SU-DHL-6 (cell line): ENCODE measurements around the gene TPM3.

ENCODE experiments used
- H2AFZ ChIP-seq: fragments of 200-600 bp; sonication (generic); 2 replicates; pipeline ENCODE4 v1.6.1; 2014; ENCODE audit warnings: low read depth, mild to moderate bottlenecking, moderate library complexity, mixed read lengths, antibody characterized with exemption, low read length; ENCODE audit not compliant: severe bottlenecking
- H3F3A ChIP-seq: fragments of 200-600 bp; shearing (Covaris generic); 2 replicates; pipeline ENCODE4 v1.6.0; 2016; ENCODE audit warnings: antibody characterized with exemption, mild to moderate bottlenecking; ENCODE audit not compliant: insufficient read depth
- H3K27ac ChIP-seq: fragments of 200-600 bp; sonication (generic); 2 replicates; pipeline ENCODE4 v1.5.1; 2016; ENCODE audit warnings: low read depth, mild to moderate bottlenecking, low read length, moderate library complexity, mixed read lengths
- H3K27me3 ChIP-seq: fragments of 200-600 bp; sonication (generic), shearing (Covaris generic); 2 replicates; pipeline ENCODE4 v1.6.0; 2014; ENCODE audit warnings: mild to moderate bottlenecking, low read length
- H3K36me3 ChIP-seq: fragments of 200-600 bp; sonication (generic); 2 replicates; pipeline ENCODE4 v1.6.1; 2014; ENCODE audit warnings: mild to moderate bottlenecking, low read length, mixed read lengths
- H3K4me2 ChIP-seq: fragments of 300-600, 200-600 bp; shearing (Covaris generic), sonication (generic); 2 replicates; pipeline ENCODE4 v1.6.0; 2014; ENCODE audit warnings: low read length, low read depth, mild to moderate bottlenecking; ENCODE audit not compliant: poor library complexity, severe bottlenecking
- H3K4me3 ChIP-seq: fragments of 200-600 bp; sonication (generic); 2 replicates; pipeline ENCODE4 v1.5.1; 2014; ENCODE audit warnings: antibody characterized with exemption, low read length, mild to moderate bottlenecking, mixed read lengths; ENCODE audit not compliant: insufficient read depth, poor library complexity, severe bottlenecking
- H3K79me2 ChIP-seq: fragments of 200-600 bp; sonication (generic); 2 replicates; pipeline ENCODE4 v1.6.1; 2014; ENCODE audit warnings: mild to moderate bottlenecking, low read length, moderate library complexity; ENCODE audit not compliant: insufficient read depth
- H3K9ac ChIP-seq: fragments of 200-600 bp; sonication (generic); 2 replicates; pipeline ENCODE4 v1.7.0; 2014; ENCODE audit warnings: mild to moderate bottlenecking, low read length
- H3K9me2 ChIP-seq: fragments of 200-600 bp; sonication (generic); replicated peaks from 2 replicates; pipeline ENCODE4 v1.6.1; 2014; ENCODE audit warnings: low read length; ENCODE audit not compliant: insufficient read depth
- H3K9me3 ChIP-seq: fragments of 200-600 bp; sonication (generic); 2 replicates; pipeline ENCODE4 v1.6.1; 2014; ENCODE audit warnings: low read length, mixed read lengths; ENCODE audit not compliant: insufficient read depth
- H4K20me1 ChIP-seq: fragments of 200-600 bp; sonication (generic); 2 replicates; pipeline ENCODE4 v1.6.1; 2014; ENCODE audit warnings: low read depth, mild to moderate bottlenecking, antibody characterized with exemption, low read length, moderate library complexity, mixed read lengths
- EZH2phosphoT487 ChIP-seq: fragments of 200-600 bp; sonication (generic), shearing (Covaris generic); conservative IDR thresholded peaks from 2 replicates; pipeline ENCODE4 v1.6.1; 2018; ENCODE audit warnings: mild to moderate bottlenecking, antibody characterized with exemption, low read length, moderate library complexity, mixed read lengths
- TF ChIP-seq, protein P1 (sequence below): fragments of 200-600 bp; sonication (generic); IDR thresholded peaks from one replicate; pipeline ENCODE4 v1.5.1; 2017; ENCODE audit warnings: antibody characterized with exemption, mild to moderate bottlenecking, low read length, moderate library complexity; ENCODE audit not compliant: insufficient read depth, poor library complexity, severe bottlenecking

TPM3 gene

GRCh38 chr1:154179946-154180687 lies 11.8 kb downstream of the TPM3 start:
- H4K20me1 ChIP-seq: peaks cover 40% of the 10 kb centered on the region
- no peak overlapping the region for H2AFZ ChIP-seq
- H3K4me3 ChIP-seq: no peak overlapping the region
- TF ChIP-seq EZH2phosphoT487: no peak
- TF ChIP-seq, protein P1, sequence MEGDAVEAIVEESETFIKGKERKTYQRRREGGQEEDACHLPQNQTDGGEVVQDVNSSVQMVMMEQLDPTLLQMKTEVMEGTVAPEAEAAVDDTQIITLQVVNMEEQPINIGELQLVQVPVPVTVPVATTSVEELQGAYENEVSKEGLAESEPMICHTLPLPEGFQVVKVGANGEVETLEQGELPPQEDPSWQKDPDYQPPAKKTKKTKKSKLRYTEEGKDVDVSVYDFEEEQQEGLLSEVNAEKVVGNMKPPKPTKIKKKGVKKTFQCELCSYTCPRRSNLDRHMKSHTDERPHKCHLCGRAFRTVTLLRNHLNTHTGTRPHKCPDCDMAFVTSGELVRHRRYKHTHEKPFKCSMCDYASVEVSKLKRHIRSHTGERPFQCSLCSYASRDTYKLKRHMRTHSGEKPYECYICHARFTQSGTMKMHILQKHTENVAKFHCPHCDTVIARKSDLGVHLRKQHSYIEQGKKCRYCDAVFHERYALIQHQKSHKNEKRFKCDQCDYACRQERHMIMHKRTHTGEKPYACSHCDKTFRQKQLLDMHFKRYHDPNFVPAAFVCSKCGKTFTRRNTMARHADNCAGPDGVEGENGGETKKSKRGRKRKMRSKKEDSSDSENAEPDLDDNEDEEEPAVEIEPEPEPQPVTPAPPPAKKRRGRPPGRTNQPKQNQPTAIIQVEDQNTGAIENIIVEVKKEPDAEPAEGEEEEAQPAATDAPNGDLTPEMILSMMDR: no peak
- no peak overlapping the region; the same call in 1 of the 2 replicates for H3K9ac ChIP-seq
- no peaks in the 10 kb centered on the region for H3K27me3 ChIP-seq
- peaks cover 78% of the 10 kb centered on the region for H3K79me2 ChIP-seq
- no peaks in the 10 kb centered on the region for H3F3A ChIP-seq
- peak overlapping the region; percentile 90 for H3K4me2 ChIP-seq
- H3K9me3 ChIP-seq: no peaks in the 10 kb centered on the region
- no peaks in the 10 kb centered on the region for H3K9me2 ChIP-seq
- peak overlapping the region; percentile 5 for H3K27ac ChIP-seq
- 0 out of 2 replicates have a peak, but pooled peaks cover 11% of the 10 kb centered on the region for H3K36me3 ChIP-seq

- Histone ChIP-seq H3K4me2 (no peak overlapping the region), H3K4me3 (no peak overlapping the region), H3K36me3 (0 out of 2 replicates have a peak, but pooled peaks cover 11% of the 10 kb centered on the region), H2AFZ (no peak overlapping the region), H3F3A (no peaks in the 10 kb centered on the region), H4K20me1 (peaks cover 40% of the 10 kb centered on the region), H3K27ac (no peak overlapping the region), H3K9me3 (no peaks in the 10 kb centered on the region), H3K79me2 (peaks cover 86% of the 10 kb centered on the region), H3K27me3 (no peaks in the 10 kb centered on the region), H3K9me2 (no peaks in the 10 kb centered on the region), H3K9ac (no peak overlapping the region)
- TF ChIP-seq, protein P1: no peak
- no peak for TF ChIP-seq EZH2phosphoT487
Observed at GRCh38 chr1:154178911-154179811, 12.7 kb downstream of the TPM3 start.

DNA sequence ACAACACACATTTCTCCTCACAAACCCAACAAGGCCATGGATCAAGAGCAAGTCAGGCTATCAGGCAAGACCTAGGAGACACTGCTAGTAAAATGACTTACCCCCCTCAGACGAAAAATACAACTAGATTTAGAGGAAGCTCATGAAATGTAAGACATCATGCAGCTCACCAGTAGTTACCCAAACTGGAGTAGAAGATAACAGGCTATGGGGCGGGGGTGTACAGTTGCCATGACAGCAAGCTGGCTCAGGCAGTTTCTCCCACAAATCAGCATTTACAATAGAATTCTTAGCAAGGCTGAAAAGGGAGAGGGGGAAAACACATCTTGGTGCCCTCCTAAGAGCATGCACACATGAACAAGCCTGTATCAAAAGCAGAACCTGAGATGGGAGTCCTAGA lies 13.9 kb downstream of the TPM3 start:
- TF ChIP-seq EZH2phosphoT487: no peak
- TF ChIP-seq, protein P1: no peak
- H3K9me3 ChIP-seq: no peaks in the 10 kb centered on the region
- H3K9me2 ChIP-seq: no peaks in the 10 kb centered on the region
- no peaks in the 10 kb centered on the region for H3F3A ChIP-seq
- no peaks in the 10 kb centered on the region for H3K27me3 ChIP-seq
- H2AFZ ChIP-seq: no peak overlapping the region
- H3K36me3 ChIP-seq: 0 out of 2 replicates have a peak, but pooled peaks cover 11% of the 10 kb centered on the region
- H3K4me3 ChIP-seq: no peak overlapping the region
- peaks cover 86% of the 10 kb centered on the region for H3K79me2 ChIP-seq
- H4K20me1 ChIP-seq: peaks cover 40% of the 10 kb centered on the region
- no peak overlapping the region for H3K9ac ChIP-seq
- no peak overlapping the region for H3K27ac ChIP-seq
- no peak overlapping the region for H3K4me2 ChIP-seq
